SIG-M5 treated with dmso at 0.1 percent for 504 hours (cell line): ENCODE measurements around the gene PTBP3.

Experiments
- DNase-seq: peaks from one replicate; lab custom pipeline; 2025; ENCODE audit not compliant: unreplicated experiment; lab: John Stamatoyannopoulos, UW

The PTBP3 gene

DNA sequence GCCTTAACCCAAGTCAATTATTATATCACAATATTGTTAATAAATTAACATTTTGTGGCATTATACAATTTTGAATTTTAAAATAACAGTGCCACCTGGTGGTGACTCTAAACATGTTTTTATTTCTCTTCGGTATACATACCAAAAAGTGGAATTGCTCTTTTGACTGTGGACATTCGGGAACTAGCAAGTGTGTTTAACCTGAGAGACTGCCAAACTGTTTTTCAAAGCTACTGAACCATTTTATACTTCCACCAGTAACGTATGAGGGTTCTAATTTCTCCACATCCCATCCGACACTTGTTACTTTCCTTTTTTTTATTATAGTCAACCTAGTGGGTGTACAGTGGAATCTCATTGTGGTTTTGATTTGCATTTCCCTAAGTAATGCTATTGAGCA, 28.2 kb upstream of the PTBP3 start:
- DNase-seq = peak; percentile 63

DNA sequence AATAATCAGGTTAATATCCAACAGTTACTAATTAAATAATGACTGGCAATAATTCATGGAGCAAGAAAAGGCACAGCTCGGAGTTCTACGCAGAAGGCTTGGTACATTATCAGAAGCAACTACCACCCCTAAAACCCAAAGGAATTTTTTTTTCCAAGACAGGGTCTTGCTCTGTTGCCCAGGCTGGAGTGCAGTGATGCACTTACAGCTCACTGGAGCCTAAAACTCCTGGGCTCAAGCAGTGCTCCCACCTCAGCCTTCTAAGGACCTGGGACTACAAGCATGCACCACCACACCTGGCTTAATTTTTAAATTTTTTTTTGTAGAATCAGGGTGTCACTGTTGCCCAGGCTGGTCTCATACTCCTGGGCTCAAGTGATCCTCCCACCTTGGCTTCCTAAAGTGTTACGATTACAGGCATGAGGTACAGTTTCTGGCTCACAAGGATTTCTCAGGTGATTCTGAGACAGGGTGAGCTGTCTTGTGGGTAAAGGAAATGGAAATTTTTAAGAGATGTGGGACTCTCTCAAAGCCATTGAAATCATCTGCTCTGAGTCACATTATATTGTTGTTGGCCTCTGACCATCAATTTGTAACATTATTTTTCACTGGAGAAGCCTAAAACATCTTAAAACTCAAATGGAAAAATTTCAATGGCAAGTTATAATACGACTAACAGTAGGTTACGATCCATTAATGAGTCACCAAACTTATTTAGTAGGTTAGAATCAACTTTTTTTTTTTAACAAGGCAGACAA, 26.8 kb upstream of the PTBP3 start:
- DNase-seq = no peak

DNA sequence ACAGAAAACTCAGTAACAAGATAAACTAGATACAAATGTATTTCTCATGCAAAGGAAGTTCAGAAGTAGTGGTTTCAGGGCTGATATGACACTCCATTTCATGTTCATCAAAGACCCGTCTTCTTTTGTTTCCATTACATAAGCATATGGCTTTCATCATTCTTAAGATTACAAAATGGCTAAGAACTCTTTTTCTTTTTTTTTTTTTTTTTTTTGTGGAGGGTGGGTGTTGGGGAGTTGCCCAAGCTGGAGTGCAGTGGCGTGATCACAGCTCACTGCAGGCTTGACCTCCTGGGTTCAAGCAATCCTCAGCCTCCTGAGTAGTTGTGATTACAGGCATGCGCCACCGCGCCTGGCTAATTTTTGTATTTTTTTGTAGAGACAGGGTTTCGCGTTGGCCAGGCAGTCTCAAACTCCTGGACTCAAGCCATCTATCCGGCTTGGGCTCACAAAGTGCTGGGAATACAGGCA, 22.0 kb upstream of the PTBP3 start:
- peak; percentile 39 for DNase-seq

DNA sequence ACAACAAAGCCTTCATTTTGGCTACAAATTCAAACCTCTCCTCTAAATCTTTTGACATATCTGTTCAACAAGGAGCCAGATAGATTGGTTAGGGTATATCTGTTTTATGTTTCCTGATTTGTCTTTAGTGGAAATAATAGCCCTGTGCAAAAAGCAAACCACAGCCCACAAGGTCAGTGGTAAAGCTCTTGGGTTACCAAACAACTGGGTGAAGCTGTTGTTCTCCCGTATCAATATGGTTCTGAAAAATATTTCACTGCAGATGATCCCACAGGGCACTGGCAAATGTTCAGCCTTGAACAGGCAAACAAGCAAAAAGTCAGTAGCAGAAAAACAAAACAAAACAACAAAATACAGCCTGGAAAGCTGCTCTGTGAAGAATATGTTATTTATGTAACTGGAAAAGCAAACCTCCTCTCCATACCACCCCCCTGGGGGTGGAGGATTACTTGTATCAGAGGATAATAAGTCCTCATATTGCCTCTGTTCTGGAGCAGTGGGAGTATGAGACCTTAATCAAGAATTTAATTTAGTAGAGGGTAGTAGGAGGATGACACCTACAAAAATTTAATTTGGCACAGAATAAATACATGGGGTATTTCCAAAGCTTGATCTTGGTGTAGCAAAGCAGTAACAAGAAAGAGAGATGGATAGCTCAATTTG, 20.8 kb upstream of the PTBP3 start:
- DNase-seq = no peak

DNA sequence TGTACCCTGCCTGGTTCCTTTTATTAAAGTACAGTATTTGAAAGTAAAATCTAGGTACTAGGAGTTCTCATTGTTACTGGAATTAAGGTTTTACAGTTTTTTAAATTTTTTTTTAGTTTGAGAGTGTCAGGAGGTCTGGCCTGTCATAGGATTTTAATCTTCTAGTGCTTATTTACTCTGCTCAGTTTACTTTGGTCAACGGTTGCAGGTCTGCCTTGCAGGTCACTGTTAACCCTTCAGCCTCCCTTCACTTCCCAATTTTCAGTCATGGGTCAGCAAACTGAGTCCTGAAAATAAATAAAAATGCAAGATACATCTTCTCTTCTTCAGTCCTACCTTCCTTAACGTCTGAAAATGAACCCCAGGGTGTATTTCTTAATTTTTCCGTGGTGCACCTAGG, 18.8 kb upstream of the PTBP3 start:
- DNase-seq = no peak

DNA sequence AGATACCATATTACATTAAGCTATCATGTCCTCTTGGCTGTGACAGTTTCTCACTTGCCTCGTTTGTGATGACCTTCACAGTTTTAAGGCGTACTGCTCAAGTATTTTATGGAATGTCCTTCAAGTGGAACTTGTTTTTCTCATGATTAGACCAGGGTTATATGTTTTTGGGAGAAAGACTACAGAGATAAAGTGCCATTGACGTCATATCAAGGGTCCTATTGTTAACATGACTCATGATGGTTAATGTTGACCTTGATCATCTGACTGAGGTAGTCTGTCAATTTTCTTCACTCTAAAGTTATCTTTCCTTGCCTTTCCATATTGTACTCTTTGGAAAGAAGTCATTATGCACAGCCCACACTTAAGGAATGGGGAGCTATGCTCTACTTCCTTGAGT, 17.8 kb upstream of the PTBP3 start:
- no peak for DNase-seq

DNA sequence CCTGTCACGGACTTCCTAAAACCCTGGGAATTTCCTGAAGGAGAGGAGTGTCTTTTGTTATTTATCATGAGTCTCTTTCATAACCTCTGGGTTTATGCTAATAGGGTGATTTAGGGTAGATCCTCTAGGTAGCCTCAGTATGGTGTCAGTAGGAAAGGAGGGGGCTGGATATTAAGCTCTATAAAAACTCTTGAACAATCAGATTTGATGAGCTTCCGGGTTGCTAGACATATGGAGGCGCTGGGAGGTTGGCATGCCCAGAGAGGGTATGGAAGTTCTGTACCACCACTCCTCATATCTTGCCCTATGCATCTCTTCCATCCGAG, 15.6 kb upstream of the PTBP3 start:
- DNase-seq = no peak

DNA sequence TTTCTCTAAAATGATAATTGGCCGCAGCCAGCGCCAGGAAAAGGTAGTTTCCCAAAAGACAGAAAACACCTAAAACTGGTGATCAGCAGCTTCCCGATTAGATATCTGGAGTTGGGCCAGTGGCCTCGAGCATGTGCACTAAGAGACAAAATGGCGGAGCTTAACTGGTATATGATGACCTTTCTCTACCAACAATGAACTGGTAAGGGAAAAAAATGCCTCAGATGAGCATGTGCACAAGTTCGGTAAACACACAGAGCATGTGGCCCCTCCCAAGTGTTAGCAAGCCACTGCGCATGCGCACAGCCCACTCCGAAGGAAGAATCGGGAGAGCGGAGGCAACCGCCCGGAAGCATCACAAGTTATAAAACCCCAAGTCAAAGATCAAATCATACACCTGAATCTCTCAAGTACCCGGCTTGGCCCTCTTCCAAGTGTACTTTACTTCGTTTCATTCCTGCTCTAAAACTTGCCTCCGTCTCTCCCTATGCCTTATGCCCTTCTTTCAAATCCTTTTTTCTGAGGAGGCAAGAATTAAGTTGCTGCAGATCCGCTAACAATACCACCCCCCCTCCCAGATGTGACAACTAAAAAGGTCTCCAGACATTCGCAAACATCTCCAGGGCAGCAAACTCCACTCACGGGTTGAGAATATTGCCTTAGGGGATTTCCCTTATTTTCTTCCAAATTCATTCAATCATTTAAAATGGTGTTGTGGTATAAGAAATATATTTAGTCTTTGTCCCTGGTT, 15.0 kb upstream of the PTBP3 start:
- peak; percentile 59 for DNase-seq

DNA sequence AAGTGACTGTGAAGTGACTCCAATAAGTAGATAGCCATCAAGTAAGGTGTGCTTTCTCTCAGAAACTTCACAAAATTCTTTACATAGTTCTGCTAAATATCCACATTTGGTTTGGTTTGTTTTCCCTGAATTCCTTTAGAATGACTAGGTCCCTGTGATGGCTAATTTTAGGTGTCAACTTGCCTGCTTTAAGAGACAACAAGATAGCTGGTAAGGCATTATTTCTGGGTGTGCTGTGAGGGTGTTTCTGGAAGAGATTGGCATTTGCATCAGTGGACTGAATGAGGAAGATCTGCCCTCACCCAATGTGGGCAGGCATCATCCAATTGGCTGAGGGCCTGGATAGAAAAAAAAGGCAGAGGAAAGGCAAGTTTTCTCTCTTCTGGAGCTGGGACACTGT, 8.3 kb upstream of the PTBP3 start:
- DNase-seq = no peak

DNA sequence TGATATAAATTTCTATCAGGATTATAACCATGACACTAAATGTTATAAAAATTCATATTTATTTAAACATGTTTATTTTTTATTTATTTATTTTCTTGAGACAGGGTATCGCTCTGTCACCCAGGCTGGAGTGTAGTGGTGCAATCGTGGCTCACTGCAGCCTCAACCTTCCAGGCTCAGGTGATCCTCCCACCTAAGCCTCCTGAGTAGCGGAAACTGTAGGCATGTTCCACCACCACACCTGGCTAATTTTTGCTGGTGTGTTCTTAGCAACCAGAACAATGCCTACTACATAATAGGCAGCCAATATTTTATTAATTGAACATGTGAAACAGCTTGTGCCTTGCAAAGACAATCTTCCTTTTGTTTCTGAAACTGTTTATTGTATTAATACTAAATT, 6.5 kb upstream of the PTBP3 start:
- no peak for DNase-seq

DNA sequence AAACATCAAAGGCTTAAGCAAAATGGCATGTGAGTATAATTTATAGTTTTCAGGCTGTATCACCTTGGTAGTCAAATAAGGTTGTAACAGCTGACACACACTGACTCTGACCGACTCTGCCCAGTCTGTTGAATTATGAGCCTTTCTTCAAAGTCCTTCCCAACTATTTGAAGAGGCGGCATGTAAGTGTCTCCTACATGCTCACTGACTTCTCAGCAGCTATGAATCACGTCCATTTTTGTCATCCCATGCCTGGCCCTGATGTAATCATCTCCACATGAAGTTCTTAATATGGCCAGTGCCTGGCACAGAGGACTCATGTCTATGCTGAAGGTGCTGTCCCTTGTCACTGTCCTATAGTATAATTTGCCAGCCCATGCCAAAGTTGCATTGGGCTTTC, 5.1 kb upstream of the PTBP3 start:
- DNase-seq = no peak

DNA sequence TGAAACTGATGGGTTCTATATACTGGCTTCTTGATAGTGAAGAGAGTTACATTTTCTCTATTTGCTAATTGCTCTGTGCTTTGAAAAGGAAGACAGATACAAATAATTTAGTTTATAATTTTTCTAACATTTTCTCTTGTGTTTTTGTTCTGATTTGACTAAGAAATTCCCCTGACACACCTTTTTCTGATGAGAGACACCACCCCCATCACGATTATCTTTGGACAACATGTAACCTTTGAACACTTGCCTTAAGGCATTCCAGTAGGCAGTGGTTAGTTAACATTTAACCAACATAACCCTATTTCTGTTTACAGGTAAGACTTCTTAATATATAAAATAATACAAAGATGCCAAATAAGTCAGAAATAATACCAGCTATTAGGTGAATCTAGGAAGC, 4.1 kb upstream of the PTBP3 start:
- no peak for DNase-seq

DNA sequence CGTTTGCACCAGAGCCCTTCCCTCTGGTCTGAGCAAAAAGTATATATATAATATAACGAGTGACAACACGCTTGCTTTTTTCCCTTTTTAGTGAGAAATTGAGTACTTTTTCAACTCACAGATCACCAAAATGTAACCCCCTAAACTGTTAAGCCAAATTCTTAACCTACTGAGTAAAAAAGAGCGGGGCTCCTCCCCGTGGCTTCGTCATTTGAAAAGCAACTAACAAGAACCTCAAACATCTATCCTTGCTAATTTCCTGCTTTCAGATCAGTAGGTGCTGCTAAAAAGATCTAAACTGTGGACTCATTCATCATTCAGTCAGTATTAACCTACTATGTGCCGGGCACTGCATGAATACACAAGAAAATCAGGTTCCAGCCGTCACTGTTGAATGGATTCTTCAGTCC, 1.0 kb upstream of the PTBP3 start:
- DNase-seq = peak; percentile 49

DNA sequence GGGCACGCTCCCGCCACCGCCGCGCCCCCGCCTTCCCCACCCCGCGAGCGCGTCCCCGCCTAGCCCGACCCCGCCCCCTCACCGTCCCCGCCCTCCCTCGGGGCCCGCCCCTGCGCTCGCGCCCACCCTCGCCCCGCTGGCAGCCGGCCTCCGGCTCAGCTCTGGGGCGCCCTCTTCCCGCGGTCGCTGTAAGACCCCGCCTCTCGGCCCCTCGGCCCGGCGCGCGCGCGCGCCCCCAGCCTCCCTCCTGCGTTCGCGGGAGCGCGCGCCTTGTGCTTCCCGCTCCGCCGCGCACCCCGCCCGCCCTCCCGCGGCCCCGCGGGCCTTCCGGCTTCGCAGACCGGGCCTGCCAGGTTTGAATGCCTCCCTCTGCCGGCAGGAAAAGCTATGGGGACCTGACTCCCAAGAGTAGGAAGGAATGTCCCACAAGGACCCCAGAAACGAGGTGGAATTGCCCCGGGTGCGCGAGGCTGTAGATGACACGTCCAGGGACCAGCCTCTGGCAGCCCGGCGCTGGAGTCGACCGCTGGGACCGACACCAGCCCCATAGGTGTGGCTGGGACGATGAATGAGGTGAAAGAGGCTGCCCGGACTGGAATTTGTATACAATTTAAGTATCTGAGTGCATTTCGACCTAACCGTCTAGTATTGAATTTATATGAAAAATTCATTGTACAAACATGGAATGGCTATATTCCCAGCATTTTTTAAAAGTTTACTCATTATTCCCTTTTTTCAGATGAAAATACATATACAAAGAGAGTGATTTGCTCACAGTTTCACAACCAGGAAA, 416 bp upstream of the PTBP3 start:
- peak; percentile 88 for DNase-seq

DNA sequence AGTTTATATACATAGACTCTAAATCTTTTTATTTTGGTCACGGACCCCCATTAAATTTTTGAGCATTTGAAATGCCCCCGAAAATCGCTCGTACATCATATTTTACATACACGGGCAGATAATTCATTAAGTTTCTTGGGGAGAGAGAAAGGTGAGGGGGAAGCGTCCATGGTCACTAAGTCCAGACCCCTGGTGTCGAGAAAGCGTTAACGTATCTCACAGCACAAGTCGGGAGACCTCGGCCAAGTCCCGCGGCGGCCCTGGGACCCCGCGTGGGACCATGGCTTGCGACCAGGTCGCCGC, 794 bp downstream of the PTBP3 start:
- no peak for DNase-seq

DNA sequence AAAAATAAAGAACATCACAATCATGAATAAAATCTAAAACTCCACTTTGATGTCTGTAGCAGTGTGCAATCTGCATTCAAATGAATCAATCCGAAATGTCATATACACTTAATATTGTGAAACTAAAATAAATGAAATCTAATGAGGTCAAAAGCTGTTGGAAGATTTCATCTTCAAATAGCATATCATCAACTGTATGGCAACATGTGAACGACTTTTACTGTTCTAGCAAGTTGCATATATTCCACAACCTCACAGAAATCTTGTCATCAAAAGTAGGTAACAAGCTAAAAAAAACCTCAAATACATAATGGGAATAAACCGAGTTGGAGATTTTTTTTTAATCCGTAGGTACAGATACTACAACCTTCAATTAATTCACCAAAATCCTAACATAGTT, 1.2 kb downstream of the PTBP3 start:
- no peak for DNase-seq

DNA sequence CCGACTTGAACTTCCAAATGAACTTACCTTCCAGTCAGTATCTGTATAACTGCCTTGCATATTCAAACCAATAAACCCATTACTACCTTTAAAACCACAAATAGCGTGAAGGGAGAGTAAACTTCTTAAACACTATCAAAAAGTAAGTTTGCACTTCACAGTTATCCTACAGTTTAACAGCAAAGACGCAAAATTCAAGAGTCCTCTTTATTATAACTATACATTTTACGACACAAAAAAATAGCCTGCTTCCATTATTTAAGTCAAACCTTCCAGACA, 1.8 kb downstream of the PTBP3 start:
- DNase-seq = peak; percentile 15

DNA sequence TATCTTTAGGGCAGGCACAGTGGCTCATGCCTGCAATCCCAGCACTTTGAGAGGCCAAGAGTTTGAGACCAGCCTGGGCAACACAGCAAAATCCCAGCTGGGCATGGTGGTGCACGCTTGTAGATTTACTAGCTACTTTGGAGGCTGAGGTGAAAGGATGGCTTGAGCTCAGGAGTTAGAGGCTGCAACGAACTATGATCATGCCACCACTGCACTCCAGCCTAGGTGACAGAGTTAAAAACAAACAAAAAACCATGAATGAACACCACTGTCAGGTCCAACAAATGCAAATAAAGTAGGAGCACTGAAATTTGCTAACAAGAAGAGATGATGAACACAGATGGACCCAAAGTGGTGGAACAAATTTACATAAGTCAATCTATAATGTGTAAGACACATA, 4.9 kb downstream of the PTBP3 start:
- DNase-seq = no peak

DNA sequence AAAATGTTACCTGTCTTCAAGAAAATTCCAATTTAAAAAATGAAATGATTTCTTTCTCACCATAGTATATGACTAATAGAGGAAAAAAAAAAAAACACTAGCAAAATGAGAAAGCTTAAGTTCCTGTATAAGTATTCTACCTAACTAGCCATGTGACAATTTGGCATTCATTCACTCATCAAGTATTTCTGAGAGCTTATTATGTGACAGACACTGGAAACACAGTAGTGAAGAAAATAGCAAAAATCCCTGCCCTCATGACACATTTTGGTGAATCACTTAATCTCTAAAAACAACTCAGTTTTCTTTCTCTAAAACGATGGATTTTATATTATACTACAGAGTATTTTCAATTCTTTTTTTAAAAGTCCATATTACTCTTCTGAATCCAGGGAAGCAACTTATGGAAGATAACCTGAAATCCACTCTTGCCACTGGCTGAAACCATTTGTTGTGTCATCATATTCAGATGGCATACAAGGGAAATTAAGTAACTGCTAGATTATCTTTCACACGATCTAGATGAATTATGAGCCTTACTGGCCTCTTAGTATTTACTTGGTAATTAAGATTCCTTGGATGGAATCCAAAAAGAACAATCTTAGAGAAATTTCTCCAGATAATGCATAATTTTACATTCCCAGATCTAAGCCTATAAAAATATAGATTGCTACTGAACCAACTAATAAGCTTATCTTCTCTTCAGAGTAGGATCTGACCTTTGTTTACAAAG, 5.5 kb downstream of the PTBP3 start:
- no peak for DNase-seq

DNA sequence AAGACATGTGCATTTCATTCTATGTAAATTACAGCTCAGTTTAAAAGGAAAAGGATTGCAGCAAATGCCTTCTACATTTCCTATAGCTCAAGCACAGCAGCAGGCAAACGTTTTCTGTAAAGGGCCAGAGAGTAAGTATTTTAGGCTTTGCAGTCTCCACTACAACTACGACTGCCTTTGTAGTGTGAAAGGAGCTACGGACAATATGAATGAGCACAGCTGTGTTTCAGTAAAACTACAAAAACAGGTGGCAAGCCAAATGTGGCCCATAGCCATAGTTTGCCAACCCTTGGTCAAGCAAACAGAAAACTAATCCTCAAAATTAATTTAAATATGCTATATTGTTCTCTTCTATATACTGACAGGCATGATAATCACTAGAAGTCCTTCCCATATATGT, 7.2 kb downstream of the PTBP3 start:
- DNase-seq = no peak

DNA sequence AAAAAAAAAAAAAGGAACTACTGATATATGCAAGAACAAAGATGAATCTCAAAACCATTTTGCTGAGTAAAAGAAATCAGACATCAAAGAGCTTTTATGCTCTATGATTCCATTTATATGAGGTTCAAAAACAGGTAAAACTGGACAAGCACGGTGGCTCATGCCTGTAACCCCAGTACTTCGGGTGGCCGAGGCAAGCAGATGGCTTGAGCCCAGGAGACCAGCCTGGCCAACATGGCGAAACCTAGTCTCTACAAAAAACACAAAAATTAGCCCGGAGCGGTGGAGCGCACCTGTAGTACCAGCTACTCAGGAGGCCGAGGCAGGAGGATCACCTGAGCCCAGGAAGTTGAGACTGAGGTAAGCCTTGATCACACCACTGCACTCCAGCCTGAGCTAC, 7.8 kb downstream of the PTBP3 start:
- DNase-seq = no peak
